NT2/D1 (cell line): Measurements from ENCODE around the gene ARHGEF25.

ENCODE experiments used
- SUZ12 ChIP-seq: IDR thresholded peaks from 2 replicates; pipeline ENCODE4 v1.6.1; 2011; ENCODE audit not compliant: insufficient read length, insufficient read depth; ENCODE audit errors: extremely low read depth
- YY1 ChIP-seq: IDR thresholded peaks from 2 replicates; pipeline ENCODE4 v1.6.1; 2011; ENCODE audit not compliant: insufficient read length, insufficient read depth

DNA sequence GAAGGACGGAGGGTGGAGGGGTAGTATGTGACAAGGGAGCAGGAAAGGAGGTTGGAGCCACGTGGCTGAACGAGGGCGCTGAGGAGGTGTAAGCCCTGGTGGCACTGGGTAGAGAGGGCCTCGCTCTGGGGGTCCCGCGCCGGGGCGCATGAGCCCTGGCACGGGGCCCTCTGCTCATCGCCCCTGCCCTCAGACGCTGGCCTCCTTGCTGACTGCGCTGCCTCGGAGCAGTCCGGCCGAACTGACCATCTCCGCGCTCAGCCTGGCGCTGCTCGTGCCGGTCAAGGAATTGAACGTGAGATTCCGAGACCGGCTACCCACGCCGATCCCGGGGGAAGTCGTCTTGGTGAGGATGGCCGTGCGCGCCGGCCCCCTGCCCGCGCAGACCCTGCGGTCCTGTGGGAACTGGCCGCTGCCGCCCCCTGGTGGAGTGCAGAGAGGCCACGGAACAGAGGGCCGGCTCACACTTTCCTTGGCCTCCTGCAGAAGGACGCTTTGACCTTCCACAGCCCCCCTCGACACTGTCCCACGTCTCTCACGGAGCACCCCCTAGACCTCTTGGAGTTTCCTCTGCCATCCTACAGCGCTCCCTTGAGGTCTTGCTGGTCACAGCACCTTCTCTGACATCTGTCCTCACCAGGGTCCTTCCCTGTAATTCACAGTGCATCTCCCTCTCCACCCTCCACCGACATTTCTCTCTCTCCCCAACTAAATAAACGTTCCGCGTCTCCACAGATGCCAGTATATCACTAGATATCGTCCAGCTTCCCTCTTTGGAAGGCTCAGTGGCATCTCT is 10.5 kb downstream of the ARHGEF25 start:
- TF ChIP-seq YY1 = no peak
- no peak for TF ChIP-seq SUZ12
